ENCODE data around the gene ATP5PD. TPM values are rescaled to one million over a fixed set of nuclear protein-coding genes. Genes with fewer than 3 reads are reported as not detected.

ATP5PD gene
- total and polyA plus RNA-seq, 2 of the 13 experiments (the other 11 are each of a cell fraction or from before 2014, with no cell fraction given) = 158 to 428 TPM

GRCh38 chr17:75033346-75034235, 13.2 kb downstream of the ATP5PD start (continued):
- TF ChIP-seq JARID2 (CRISPR knock-in tag; IDR thresholded peaks at IDR 0.05; ENCODE audit: insufficient replicate concordance) (peak; percentile 99), RXRB (CRISPR knock-in tag; IDR thresholded peaks at IDR 0.05; ENCODE audit: borderline replicate concordance) (peak; percentile 89), ETV5 (CRISPR knock-in tag; IDR thresholded peaks at IDR 0.05; ENCODE audit: borderline replicate concordance) (peak; percentile 73; the same call in 1 of the 2 replicates), ZSCAN31 (CRISPR knock-in tag; IDR thresholded peaks at IDR 0.05; ENCODE audit: low read depth) (no peak; the same call in none of the 2 replicates), ZNF557 (CRISPR knock-in tag; IDR thresholded peaks at IDR 0.05) (no peak), FOXM1 (CRISPR knock-in tag; IDR thresholded peaks at IDR 0.05) (0 out of 2 replicates have a peak, but pooled peaks have one; percentile 26), ELK4 (CRISPR knock-in tag; IDR thresholded peaks at IDR 0.05; ENCODE audit: borderline replicate concordance) (no peak), RAD51 (IDR thresholded peaks at IDR 0.05; ENCODE audit: borderline replicate concordance) (peak; percentile 38; the same call in 1 of the 2 replicates), MYPOP (CRISPR knock-in tag; IDR thresholded peaks at IDR 0.05) (no peak; the same call in none of the 2 replicates)
- TF ChIP-seq, protein P1, sequence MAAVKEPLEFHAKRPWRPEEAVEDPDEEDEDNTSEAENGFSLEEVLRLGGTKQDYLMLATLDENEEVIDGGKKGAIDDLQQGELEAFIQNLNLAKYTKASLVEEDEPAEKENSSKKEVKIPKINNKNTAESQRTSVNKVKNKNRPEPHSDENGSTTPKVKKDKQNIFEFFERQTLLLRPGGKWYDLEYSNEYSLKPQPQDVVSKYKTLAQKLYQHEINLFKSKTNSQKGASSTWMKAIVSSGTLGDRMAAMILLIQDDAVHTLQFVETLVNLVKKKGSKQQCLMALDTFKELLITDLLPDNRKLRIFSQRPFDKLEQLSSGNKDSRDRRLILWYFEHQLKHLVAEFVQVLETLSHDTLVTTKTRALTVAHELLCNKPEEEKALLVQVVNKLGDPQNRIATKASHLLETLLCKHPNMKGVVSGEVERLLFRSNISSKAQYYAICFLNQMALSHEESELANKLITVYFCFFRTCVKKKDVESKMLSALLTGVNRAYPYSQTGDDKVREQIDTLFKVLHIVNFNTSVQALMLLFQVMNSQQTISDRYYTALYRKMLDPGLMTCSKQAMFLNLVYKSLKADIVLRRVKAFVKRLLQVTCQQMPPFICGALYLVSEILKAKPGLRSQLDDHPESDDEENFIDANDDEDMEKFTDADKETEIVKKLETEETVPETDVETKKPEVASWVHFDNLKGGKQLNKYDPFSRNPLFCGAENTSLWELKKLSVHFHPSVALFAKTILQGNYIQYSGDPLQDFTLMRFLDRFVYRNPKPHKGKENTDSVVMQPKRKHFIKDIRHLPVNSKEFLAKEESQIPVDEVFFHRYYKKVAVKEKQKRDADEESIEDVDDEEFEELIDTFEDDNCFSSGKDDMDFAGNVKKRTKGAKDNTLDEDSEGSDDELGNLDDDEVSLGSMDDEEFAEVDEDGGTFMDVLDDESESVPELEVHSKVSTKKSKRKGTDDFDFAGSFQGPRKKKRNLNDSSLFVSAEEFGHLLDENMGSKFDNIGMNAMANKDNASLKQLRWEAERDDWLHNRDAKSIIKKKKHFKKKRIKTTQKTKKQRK (IDR thresholded peaks at IDR 0.05; ENCODE audit: low read length) = no peak
- TF ChIP-seq, protein P2, sequence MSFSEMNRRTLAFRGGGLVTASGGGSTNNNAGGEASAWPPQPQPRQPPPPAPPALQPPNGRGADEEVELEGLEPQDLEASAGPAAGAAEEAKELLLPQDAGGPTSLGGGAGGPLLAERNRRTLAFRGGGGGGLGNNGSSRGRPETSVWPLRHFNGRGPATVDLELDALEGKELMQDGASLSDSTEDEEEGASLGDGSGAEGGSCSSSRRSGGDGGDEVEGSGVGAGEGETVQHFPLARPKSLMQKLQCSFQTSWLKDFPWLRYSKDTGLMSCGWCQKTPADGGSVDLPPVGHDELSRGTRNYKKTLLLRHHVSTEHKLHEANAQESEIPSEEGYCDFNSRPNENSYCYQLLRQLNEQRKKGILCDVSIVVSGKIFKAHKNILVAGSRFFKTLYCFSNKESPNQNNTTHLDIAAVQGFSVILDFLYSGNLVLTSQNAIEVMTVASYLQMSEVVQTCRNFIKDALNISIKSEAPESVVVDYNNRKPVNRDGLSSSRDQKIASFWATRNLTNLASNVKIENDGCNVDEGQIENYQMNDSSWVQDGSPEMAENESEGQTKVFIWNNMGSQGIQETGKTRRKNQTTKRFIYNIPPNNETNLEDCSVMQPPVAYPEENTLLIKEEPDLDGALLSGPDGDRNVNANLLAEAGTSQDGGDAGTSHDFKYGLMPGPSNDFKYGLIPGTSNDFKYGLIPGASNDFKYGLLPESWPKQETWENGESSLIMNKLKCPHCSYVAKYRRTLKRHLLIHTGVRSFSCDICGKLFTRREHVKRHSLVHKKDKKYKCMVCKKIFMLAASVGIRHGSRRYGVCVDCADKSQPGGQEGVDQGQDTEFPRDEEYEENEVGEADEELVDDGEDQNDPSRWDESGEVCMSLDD (CRISPR knock-in tag; IDR thresholded peaks at IDR 0.05; ENCODE audit: borderline replicate concordance) = no peak
- TF ChIP-seq, protein P3, sequence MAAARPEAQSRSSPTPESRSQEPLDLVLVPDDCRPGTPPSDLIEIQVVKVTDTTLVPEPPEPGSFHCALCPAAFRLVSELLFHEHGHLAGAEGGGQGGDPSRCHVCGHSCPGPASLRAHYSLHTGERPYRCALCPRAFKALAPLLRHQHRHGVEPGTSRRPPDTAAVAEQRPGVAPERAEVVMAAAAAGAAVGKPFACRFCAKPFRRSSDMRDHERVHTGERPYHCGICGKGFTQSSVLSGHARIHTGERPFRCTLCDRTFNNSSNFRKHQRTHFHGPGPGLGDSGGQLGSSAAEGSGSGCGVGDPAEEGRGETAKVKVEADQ (CRISPR knock-in tag; IDR thresholded peaks at IDR 0.05; ENCODE audit: borderline replicate concordance) = no peak
